PC-9 (cell line): Measurements from ENCODE around the gene WRAP73.

ENCODE experiments used
- EZH2 ChIP-seq: fragments of 200-600 bp; sonication (generic); IDR thresholded peaks from 2 replicates; pipeline ENCODE4 v1.8.0; 2017; ENCODE audit warnings: antibody characterized with exemption, low read depth
- TF ChIP-seq, protein P1 (sequence below): fragments of 200-600 bp; sonication (generic); conservative IDR thresholded peaks from 2 replicates; pipeline ENCODE4 v1.6.1; 2017; ENCODE audit warnings: mixed run types, antibody characterized with exemption, mild to moderate bottlenecking, moderate library complexity

DNA sequence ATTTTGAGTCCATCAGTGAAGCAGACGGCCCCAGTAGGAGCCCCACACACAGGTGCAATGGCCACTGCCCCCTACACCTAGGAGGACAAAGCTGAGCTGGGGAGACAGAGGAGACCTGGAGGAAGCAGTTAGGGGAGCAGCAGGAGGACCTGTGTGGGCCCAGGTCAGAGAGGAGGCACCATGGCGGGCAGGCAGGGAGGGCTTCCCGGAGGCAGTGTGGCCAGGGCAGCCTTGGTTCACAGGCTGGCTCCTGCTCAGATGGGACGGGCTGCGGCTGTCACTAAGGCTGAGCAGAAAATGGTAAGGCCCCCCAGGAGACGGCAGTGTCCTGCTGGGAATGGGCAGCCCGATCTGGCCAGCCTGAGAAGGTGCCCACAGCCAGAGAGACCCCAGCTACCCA is 54.0 kb downstream of the WRAP73 start:
- TF ChIP-seq, protein P1, sequence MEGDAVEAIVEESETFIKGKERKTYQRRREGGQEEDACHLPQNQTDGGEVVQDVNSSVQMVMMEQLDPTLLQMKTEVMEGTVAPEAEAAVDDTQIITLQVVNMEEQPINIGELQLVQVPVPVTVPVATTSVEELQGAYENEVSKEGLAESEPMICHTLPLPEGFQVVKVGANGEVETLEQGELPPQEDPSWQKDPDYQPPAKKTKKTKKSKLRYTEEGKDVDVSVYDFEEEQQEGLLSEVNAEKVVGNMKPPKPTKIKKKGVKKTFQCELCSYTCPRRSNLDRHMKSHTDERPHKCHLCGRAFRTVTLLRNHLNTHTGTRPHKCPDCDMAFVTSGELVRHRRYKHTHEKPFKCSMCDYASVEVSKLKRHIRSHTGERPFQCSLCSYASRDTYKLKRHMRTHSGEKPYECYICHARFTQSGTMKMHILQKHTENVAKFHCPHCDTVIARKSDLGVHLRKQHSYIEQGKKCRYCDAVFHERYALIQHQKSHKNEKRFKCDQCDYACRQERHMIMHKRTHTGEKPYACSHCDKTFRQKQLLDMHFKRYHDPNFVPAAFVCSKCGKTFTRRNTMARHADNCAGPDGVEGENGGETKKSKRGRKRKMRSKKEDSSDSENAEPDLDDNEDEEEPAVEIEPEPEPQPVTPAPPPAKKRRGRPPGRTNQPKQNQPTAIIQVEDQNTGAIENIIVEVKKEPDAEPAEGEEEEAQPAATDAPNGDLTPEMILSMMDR: no peak
- no peak for TF ChIP-seq EZH2
